Right lobe of liver (tissue), 4 donors: ENCODE measurements around the gene SPHK2.

Experiments used
- POLR2A ChIP-seq: fragments of 450-650 bp; IDR thresholded peaks from one replicate; pipeline ENCODE4 v1.6.1; 2017; ENCODE audit warnings: antibody characterized with exemption, mild to moderate bottlenecking
- TF ChIP-seq, protein P1 (sequence below), 4 donors: fragments of 200-600 bp in 3 of 4; fragments of 450-650 bp in 1 of 4; IDR thresholded peaks; one replicate each; pipeline versions ENCODE4 v1.5.1 to v1.8.0; 2016 to 2022; ENCODE audit warnings: antibody characterized with exemption in 4 of 4, mild to moderate bottlenecking in 2 of 4
- donor health status: DM: no; HTN: no; CAD: no.
- donor health status: DM: no; HTN: no; CAD: no.
- donor health status: DM: no; HTN: yes; CAD: no.

GRCh38 chr19:48635966-48636858 is 16.9 kb downstream of the SPHK2 start:
- TF ChIP-seq, protein P1, sequence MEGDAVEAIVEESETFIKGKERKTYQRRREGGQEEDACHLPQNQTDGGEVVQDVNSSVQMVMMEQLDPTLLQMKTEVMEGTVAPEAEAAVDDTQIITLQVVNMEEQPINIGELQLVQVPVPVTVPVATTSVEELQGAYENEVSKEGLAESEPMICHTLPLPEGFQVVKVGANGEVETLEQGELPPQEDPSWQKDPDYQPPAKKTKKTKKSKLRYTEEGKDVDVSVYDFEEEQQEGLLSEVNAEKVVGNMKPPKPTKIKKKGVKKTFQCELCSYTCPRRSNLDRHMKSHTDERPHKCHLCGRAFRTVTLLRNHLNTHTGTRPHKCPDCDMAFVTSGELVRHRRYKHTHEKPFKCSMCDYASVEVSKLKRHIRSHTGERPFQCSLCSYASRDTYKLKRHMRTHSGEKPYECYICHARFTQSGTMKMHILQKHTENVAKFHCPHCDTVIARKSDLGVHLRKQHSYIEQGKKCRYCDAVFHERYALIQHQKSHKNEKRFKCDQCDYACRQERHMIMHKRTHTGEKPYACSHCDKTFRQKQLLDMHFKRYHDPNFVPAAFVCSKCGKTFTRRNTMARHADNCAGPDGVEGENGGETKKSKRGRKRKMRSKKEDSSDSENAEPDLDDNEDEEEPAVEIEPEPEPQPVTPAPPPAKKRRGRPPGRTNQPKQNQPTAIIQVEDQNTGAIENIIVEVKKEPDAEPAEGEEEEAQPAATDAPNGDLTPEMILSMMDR (IDR thresholded peaks at IDR 0.05): no peak
- TF ChIP-seq POLR2A: no peak
